ENCODE measurements around the gene CDR2. TPM values are rescaled to one million over a fixed set of nuclear protein-coding genes. Genes with fewer than 3 reads are reported as not detected.

Gene CDR2
- total RNA-seq, 1 donor from 2014 or later, result 28.0 TPM

DNA sequence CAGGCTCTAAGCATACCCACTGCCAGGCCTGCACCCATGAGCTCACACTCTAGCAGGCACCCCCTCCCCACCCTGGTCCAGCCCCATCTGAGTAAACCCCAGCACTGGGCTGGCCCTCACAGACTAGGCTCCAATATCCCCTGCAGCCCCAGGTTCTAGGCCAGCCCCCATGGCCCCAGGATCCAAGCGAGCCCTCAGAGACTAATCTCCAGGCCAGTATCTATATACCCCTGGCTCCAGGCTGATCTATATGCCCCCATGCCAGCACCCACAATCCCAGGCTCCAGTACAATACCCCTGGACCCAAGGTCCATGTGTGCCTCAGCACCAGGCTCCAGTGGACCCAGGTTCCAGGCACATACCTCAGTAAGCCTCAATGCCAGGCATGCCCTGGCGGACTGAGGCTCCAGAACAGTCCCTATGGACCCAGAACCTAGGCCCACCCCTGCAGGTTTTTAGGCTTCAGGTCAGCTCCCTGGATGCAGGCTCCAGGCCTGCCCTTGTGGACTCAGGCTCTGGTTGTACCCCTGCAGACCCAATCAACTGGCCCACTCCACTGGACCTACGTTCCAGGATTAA lies 38.7 kb downstream of the CDR2 start:
- Mint-ChIP-seq H3K4me3 (no peak overlapping the region), H3K9me3 (peaks cover 37% of the 10 kb centered on the region), H3K36me3 (peaks cover 56% of the 10 kb centered on the region), H3K27me3 (ENCODE audit: insufficient read depth, low read depth) (no peaks in the 10 kb centered on the region), H3K27ac (no peak overlapping the region), H3K4me1 (no peaks in the 10 kb centered on the region)
- no peak overlapping the region for H3K4me2 ChIP-seq
- no peak for DNase-seq (ENCODE audit: low spot score)
- H3K4me1 ChIP-seq, result no peaks in the 10 kb centered on the region
- peaks cover 3% of the 10 kb centered on the region for H3F3A ChIP-seq (ENCODE audit: low read depth)
- H3K4me3 ChIP-seq, result no peak overlapping the region
- H3K9ac ChIP-seq, result no peak overlapping the region
- no peaks in the 10 kb centered on the region for H4K20me1 ChIP-seq (ENCODE audit: low read depth)
- no peak overlapping the region for H3K27ac ChIP-seq
- H3K9me3 ChIP-seq (ENCODE audit: low read depth), result peaks cover 9% of the 10 kb centered on the region
- peaks cover 23% of the 10 kb centered on the region for H3K36me3 ChIP-seq
- H3K27me3 ChIP-seq, result no peaks in the 10 kb centered on the region
- H3K79me2 ChIP-seq (ENCODE audit: low read depth), result no peaks in the 10 kb centered on the region
- no peak overlapping the region for H2AFZ ChIP-seq (replicated peaks)
- TF ChIP-seq, protein P1, sequence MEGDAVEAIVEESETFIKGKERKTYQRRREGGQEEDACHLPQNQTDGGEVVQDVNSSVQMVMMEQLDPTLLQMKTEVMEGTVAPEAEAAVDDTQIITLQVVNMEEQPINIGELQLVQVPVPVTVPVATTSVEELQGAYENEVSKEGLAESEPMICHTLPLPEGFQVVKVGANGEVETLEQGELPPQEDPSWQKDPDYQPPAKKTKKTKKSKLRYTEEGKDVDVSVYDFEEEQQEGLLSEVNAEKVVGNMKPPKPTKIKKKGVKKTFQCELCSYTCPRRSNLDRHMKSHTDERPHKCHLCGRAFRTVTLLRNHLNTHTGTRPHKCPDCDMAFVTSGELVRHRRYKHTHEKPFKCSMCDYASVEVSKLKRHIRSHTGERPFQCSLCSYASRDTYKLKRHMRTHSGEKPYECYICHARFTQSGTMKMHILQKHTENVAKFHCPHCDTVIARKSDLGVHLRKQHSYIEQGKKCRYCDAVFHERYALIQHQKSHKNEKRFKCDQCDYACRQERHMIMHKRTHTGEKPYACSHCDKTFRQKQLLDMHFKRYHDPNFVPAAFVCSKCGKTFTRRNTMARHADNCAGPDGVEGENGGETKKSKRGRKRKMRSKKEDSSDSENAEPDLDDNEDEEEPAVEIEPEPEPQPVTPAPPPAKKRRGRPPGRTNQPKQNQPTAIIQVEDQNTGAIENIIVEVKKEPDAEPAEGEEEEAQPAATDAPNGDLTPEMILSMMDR (IDR thresholded peaks at IDR 0.05), result no peak
- TF ChIP-seq EZH2 (IDR thresholded peaks at IDR 0.05), result no peak
- TF ChIP-seq EZH2phosphoT487 (IDR thresholded peaks at IDR 0.05), result no peak

DNA sequence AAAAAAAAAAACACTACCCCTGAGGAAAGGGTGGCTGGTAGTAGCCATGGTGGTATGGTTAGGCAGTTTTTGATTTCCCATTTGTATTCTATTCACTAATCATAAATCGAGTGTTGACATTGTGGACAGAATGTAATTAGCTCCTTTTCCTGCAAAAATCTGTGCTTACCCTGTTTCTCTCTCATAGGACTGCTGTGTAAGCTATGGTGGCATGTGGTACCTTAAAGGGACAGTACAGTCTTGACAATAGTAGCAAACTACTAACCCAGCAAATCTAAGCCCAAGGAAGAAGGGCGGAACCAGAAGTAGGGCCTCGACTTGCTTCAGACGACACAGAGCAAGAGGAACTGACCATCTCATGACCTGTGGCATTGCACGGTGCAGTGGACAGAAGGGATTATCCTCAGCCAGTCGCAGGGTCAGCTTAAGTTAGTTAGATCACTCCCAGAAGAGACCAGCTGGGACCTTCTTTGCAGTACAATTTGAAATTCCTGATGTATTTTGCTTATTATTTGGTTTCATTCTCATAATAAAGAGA lies 40.9 kb downstream of the CDR2 start:
- Histone ChIP-seq H3K27me3 (no peaks in the 10 kb centered on the region), H3K4me1 (no peaks in the 10 kb centered on the region), H2AFZ (replicated peaks) (no peak overlapping the region), H3K4me2 (no peak overlapping the region), H3K4me3 (no peak overlapping the region), H3K9ac (no peak overlapping the region), H3K79me2 (ENCODE audit: low read depth) (no peaks in the 10 kb centered on the region), H3K9me3 (ENCODE audit: low read depth) (peaks cover 9% of the 10 kb centered on the region), H3K27ac (no peak overlapping the region), H3F3A (ENCODE audit: low read depth) (peaks cover 3% of the 10 kb centered on the region), H4K20me1 (ENCODE audit: low read depth) (peaks cover 3% of the 10 kb centered on the region), H3K36me3 (peaks cover 23% of the 10 kb centered on the region)
- TF ChIP-seq EZH2 (IDR thresholded peaks at IDR 0.05) (no peak), EZH2phosphoT487 (IDR thresholded peaks at IDR 0.05) (no peak)
- TF ChIP-seq, protein P1 (IDR thresholded peaks at IDR 0.05), result no peak
- H3K27ac Mint-ChIP-seq, result no peak overlapping the region
- no peaks in the 10 kb centered on the region for H3K4me1 Mint-ChIP-seq
- peaks cover 44% of the 10 kb centered on the region for H3K36me3 Mint-ChIP-seq
- H3K27me3 Mint-ChIP-seq (ENCODE audit: insufficient read depth, low read depth), result no peaks in the 10 kb centered on the region
- DNase-seq (ENCODE audit: low spot score), result no peak
- peaks cover 21% of the 10 kb centered on the region for H3K9me3 Mint-ChIP-seq
- H3K4me3 Mint-ChIP-seq, result no peak overlapping the region

DNA sequence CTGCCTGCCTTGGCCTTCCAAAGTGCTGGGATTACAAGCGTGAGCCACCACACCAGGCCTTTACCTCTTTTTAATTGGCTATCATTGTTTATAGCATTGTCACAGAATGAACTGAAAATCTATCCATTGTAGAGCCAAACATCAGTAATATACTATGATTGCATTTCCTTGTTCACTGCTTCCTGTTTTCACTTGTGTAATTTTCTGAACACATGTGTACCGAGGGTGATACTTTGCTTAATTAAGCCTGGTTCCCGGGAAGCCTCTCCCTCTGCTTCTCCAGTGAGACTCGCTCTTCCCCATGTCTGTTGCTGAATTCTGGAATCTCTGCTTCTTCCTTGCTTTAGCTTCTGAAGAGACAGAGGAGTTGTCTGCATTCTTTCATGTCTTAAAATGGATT lies 44.1 kb downstream of the CDR2 start:
- Mint-ChIP-seq H3K4me3 (no peak overlapping the region), H3K9me3 (peaks cover 2% of the 10 kb centered on the region), H3K36me3 (peaks cover 30% of the 10 kb centered on the region), H3K27ac (no peak overlapping the region), H3K27me3 (ENCODE audit: insufficient read depth, low read depth) (no peaks in the 10 kb centered on the region), H3K4me1 (no peaks in the 10 kb centered on the region)
- DNase-seq (ENCODE audit: low spot score), result no peak
- Histone ChIP-seq H3K79me2 (ENCODE audit: low read depth) (no peaks in the 10 kb centered on the region), H3K9ac (no peak overlapping the region), H3K27ac (no peak overlapping the region), H3K4me3 (no peak overlapping the region), H2AFZ (replicated peaks) (no peak overlapping the region), H4K20me1 (ENCODE audit: low read depth) (peaks cover 3% of the 10 kb centered on the region), H3K4me2 (no peak overlapping the region), H3F3A (ENCODE audit: low read depth) (peaks cover 3% of the 10 kb centered on the region), H3K36me3 (peaks cover 16% of the 10 kb centered on the region), H3K4me1 (no peaks in the 10 kb centered on the region), H3K27me3 (no peaks in the 10 kb centered on the region), H3K9me3 (ENCODE audit: low read depth) (no peaks in the 10 kb centered on the region)
- TF ChIP-seq, protein P1 (IDR thresholded peaks at IDR 0.05), result no peak
- TF ChIP-seq EZH2phosphoT487 (IDR thresholded peaks at IDR 0.05) (no peak), EZH2 (IDR thresholded peaks at IDR 0.05) (no peak)

Measured in neural progenitor cell (in vitro differentiated cells).